Calu3 (cell line): ENCODE data around the gene REEP6. TPM values are rescaled to one million over a fixed set of nuclear protein-coding genes. Genes with fewer than 3 reads are reported as not detected.

ENCODE experiments used
- BruUV-seq: library from RNA; stranded (reverse); fragments of 400-500 nt; replicated peaks from 2 replicates; lab custom pipeline; 2021; lab: Mats Ljungman, UMichigan
- CTCF ChIA-PET: fragments of 300-600 bp; sonication (Branson Sonifier 250); formaldehyde crosslinking; loops from one replicate; lab custom pipeline; 2022; ENCODE audit warnings: antibody characterized with exemption; lab: Charles Lee
- DNase-seq: peaks from one replicate; pipeline ENCODE4 v3.0.0; 2022
- H3K27ac Mint-ChIP-seq: one replicate; pipeline ENCODE4 v1.8.0; 2022; ENCODE audit warnings: mixed read lengths; ENCODE audit not compliant: unreplicated experiment
- H3K27me3 Mint-ChIP-seq: one replicate; pipeline ENCODE4 v1.8.0; 2022; ENCODE audit warnings: mixed read lengths; ENCODE audit not compliant: unreplicated experiment
- H3K36me3 Mint-ChIP-seq: one replicate; pipeline ENCODE4 v1.8.0; 2022; ENCODE audit warnings: mild to moderate bottlenecking, moderate library complexity, mixed read lengths; ENCODE audit not compliant: insufficient read depth, unreplicated experiment
- H3K4me1 Mint-ChIP-seq: one replicate; pipeline ENCODE4 v1.8.0; 2022; ENCODE audit warnings: mild to moderate bottlenecking, low read depth, mixed read lengths; ENCODE audit not compliant: unreplicated experiment
- H3K4me3 Mint-ChIP-seq: one replicate; pipeline ENCODE4 v1.8.0; 2022; ENCODE audit warnings: mild to moderate bottlenecking, low read depth, moderate library complexity, mixed read lengths; ENCODE audit not compliant: unreplicated experiment
- H3K9me3 Mint-ChIP-seq: one replicate; pipeline ENCODE4 v1.8.0; 2022; ENCODE audit warnings: low read depth, mixed read lengths; ENCODE audit not compliant: unreplicated experiment
- CTCF ChIP-seq: fragments of 200-600 bp; IDR thresholded peaks from one replicate; pipeline ENCODE4 v1.8.0; 2022; ENCODE audit warnings: antibody characterized with exemption; ENCODE audit not compliant: unreplicated experiment
- intact Hi-C: fragments of 100-400 bp; cut with micrococcal nuclease; formaldehyde crosslinking; loops from one replicate; pipeline ENCODE4 v1.10.0; 2022; ENCODE audit not compliant: unreplicated experiment
- total RNA-seq: library from RNA; stranded (reverse); gene quantifications from 2 replicates; pipeline ENCODE4 v1.2.3, GENCODE V29; 2022

REEP6 gene
- total RNA-seq, 1 experiment from 2014 or later = 13.9 TPM

GRCh38 chr19:1483131-1483978 is 7.6 kb upstream of the REEP6 start:
- Mint-ChIP-seq H3K27ac (no peak overlapping the region), H3K9me3 (no peaks in the 10 kb centered on the region), H3K4me1 (no peaks in the 10 kb centered on the region), H3K4me3 (no peak overlapping the region), H3K27me3 (peaks cover 15% of the 10 kb centered on the region), H3K36me3 (peaks cover 12% of the 10 kb centered on the region)
- DNase-seq = no peak
- no TSS peak for BruUV-seq
- TF ChIP-seq CTCF = no peak
- intact Hi-C loops = no loop called here
- CTCF ChIA-PET = no interaction called here

GRCh38 chr19:1483979-1484428 is 7.0 kb upstream of the REEP6 start:
- DNase-seq = no peak
- Mint-ChIP-seq H3K4me1 (no peaks in the 10 kb centered on the region), H3K27me3 (peaks cover 15% of the 10 kb centered on the region), H3K27ac (no peak overlapping the region), H3K4me3 (no peak overlapping the region), H3K9me3 (no peaks in the 10 kb centered on the region), H3K36me3 (peaks cover 6% of the 10 kb centered on the region)
- no TSS peak for BruUV-seq
- CTCF ChIA-PET = no interaction called here
- no peak for TF ChIP-seq CTCF
- intact Hi-C loops = no loop called here

- intact Hi-C loops = no loop called here
- Mint-ChIP-seq H3K9me3 (no peaks in the 10 kb centered on the region), H3K27me3 (no peaks in the 10 kb centered on the region), H3K36me3 (peaks cover 15% of the 10 kb centered on the region), H3K4me1 (peaks cover 4% of the 10 kb centered on the region), H3K27ac (no peak overlapping the region), H3K4me3 (no peak overlapping the region)
- no TSS peak for BruUV-seq
- TF ChIP-seq CTCF = no peak
- CTCF ChIA-PET = interaction anchor here (0.6 kb wide), 1 partner anchor 23 kb away, joined by 3 read pairs; no protein-coding TSS in a partner anchor
- DNase-seq = no peak
Measured at GRCh38 chr19:1486720-1487575, 4.0 kb upstream of the REEP6 start.

- no peak for DNase-seq
- Mint-ChIP-seq H3K4me3 (no peak overlapping the region), H3K27me3 (no peaks in the 10 kb centered on the region), H3K36me3 (peaks cover 21% of the 10 kb centered on the region), H3K27ac (no peak overlapping the region), H3K4me1 (peaks cover 12% of the 10 kb centered on the region), H3K9me3 (no peaks in the 10 kb centered on the region)
- TF ChIP-seq CTCF = no peak
- no TSS peak for BruUV-seq
- CTCF ChIA-PET = interaction anchor here (0.6 kb wide), 1 partner anchor 22 kb away, joined by 3 read pairs; no protein-coding TSS in a partner anchor
- intact Hi-C loops = no loop called here
Measured at GRCh38 chr19:1487576-1488281, 3.3 kb upstream of the REEP6 start.
